Measurements from ENCODE around the gene RIBC1. TPM values are rescaled to one million over a fixed set of nuclear protein-coding genes. Genes with fewer than 3 reads are reported as not detected.

The RIBC1 gene
- total and polyA plus RNA-seq, 9 of the 15 experiments (the other 6 are each of a cell fraction or from before 2014, with no cell fraction given) = 0.07 to 0.51 (median 0.44) TPM

DNA sequence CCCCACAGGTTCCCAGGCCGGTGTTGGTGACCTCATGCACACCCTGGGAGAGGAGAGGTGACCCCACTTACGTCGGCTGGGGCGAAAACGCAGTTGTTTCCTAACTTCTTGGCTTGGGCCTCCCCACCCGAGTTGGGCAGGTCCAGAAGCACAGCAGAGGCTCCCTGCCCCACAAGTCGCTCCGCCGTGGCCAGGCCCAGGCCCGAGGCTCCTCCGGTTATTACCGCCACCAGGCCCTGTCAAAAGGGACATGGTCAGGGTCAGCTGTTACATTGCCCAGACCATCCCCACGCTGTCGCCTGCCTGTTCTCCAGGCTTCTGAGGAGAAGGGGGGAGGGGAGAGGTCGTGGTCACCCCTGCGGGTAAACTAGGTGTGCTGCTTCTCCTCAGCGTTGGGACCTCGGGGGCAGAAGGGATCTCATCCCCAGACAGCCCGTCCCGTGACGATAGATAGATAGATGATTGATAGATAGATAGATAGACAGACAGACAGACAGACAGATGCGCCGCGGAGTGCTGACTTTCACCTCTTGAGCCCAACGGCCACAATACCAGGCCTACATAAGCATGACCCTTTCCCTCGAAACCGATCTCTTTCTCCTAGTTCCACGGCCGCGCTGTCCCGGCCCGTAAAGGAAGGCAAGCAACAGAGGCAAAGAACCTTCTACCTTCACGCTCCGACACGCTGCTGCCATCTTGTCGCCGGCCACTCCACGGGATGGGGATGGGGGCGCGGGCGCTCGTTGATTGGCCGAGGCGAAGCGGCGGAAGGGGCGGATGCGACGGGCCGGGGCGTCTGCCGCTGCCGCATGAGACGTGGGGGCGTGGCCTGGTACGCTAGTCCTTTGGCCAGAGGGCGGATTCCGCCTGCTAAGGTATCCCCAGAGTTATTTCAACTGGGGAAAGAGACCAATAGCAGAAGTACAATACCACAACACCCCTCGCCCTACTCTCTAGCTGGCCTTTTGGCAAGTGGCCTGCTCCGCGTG lies 11.3 kb downstream of the RIBC1 start, which contains the start of gene HSD17B10 (continued):
- TF ChIP-seq ZNF717 (CRISPR knock-in tag; IDR thresholded peaks at IDR 0.05) (no peak), SP1 (CRISPR knock-in tag; IDR thresholded peaks at IDR 0.05) (no peak), CXXC5 (CRISPR knock-in tag; IDR thresholded peaks at IDR 0.05) (peak; percentile 68), ZNF57 (CRISPR knock-in tag; IDR thresholded peaks at IDR 0.05) (no peak), KAT8 (IDR thresholded peaks at IDR 0.05; ENCODE audit: low read depth) (no peak), NR3C1 (CRISPR knock-in tag; IDR thresholded peaks at IDR 0.05) (no peak), POLR2A (conservative IDR thresholded peaks at IDR 0.05) (peak; percentile 89), POLR3A (IDR thresholded peaks at IDR 0.05; ENCODE audit: borderline replicate concordance, extremely low read depth, insufficient read depth, insufficient read length) (no peak), ZZZ3 (IDR thresholded peaks at IDR 0.05) (no peak), FOXM1 (IDR thresholded peaks at IDR 0.05; ENCODE audit: low read depth) (no peak), FOXM1 (CRISPR knock-in tag; IDR thresholded peaks at IDR 0.05; ENCODE audit: low read depth) (no peak), CBX8 (IDR thresholded peaks at IDR 0.05; ENCODE audit: borderline replicate concordance, extremely low read depth, low read depth, low read length, poor library complexity, severe bottlenecking) (no peak), BRD4 (IDR thresholded peaks at IDR 0.05) (no peak), ZNF274 (IDR thresholded peaks at IDR 0.05; ENCODE audit: borderline replicate concordance, low read depth, low read length) (no peak), ZNF146 (CRISPR knock-in tag; IDR thresholded peaks at IDR 0.05; ENCODE audit: unreplicated experiment) (no peak), HMGN3 (IDR thresholded peaks at IDR 0.05; ENCODE audit: borderline replicate concordance, extremely low read depth, insufficient read length, low read depth, low read length) (peak; percentile 65)
- TF ChIP-seq, protein P1, sequence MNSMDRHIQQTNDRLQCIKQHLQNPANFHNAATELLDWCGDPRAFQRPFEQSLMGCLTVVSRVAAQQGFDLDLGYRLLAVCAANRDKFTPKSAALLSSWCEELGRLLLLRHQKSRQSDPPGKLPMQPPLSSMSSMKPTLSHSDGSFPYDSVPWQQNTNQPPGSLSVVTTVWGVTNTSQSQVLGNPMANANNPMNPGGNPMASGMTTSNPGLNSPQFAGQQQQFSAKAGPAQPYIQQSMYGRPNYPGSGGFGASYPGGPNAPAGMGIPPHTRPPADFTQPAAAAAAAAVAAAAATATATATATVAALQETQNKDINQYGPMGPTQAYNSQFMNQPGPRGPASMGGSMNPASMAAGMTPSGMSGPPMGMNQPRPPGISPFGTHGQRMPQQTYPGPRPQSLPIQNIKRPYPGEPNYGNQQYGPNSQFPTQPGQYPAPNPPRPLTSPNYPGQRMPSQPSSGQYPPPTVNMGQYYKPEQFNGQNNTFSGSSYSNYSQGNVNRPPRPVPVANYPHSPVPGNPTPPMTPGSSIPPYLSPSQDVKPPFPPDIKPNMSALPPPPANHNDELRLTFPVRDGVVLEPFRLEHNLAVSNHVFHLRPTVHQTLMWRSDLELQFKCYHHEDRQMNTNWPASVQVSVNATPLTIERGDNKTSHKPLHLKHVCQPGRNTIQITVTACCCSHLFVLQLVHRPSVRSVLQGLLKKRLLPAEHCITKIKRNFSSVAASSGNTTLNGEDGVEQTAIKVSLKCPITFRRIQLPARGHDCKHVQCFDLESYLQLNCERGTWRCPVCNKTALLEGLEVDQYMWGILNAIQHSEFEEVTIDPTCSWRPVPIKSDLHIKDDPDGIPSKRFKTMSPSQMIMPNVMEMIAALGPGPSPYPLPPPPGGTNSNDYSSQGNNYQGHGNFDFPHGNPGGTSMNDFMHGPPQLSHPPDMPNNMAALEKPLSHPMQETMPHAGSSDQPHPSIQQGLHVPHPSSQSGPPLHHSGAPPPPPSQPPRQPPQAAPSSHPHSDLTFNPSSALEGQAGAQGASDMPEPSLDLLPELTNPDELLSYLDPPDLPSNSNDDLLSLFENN (IDR thresholded peaks at IDR 0.05; ENCODE audit: low read depth in 2 of 2, low read length in 2 of 2) = no peak
- TF ChIP-seq, protein P2, sequence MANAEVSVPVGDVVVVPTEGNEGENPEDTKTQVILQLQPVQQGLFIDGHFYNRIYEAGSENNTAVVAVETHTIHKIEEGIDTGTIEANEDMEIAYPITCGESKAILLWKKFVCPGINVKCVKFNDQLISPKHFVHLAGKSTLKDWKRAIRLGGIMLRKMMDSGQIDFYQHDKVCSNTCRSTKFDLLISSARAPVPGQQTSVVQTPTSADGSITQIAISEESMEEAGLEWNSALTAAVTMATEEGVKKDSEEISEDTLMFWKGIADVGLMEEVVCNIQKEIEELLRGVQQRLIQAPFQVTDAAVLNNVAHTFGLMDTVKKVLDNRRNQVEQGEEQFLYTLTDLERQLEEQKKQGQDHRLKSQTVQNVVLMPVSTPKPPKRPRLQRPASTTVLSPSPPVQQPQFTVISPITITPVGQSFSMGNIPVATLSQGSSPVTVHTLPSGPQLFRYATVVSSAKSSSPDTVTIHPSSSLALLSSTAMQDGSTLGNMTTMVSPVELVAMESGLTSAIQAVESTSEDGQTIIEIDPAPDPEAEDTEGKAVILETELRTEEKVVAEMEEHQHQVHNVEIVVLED (CRISPR knock-in tag; IDR thresholded peaks at IDR 0.05) = peak; percentile 83
- TF ChIP-seq, protein P3, sequence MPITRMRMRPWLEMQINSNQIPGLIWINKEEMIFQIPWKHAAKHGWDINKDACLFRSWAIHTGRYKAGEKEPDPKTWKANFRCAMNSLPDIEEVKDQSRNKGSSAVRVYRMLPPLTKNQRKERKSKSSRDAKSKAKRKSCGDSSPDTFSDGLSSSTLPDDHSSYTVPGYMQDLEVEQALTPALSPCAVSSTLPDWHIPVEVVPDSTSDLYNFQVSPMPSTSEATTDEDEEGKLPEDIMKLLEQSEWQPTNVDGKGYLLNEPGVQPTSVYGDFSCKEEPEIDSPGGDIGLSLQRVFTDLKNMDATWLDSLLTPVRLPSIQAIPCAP (CRISPR knock-in tag; IDR thresholded peaks at IDR 0.05; ENCODE audit: borderline replicate concordance) = no peak
